Smooth muscle cell (in vitro differentiated cells): ENCODE results near the gene SURF4. TPM values are rescaled to one million over a fixed set of nuclear protein-coding genes. Genes with fewer than 3 reads are reported as not detected.

Experiments
- DNase-seq: peaks from one replicate; lab custom pipeline; 2025; ENCODE audit not compliant: unreplicated experiment; lab: John Stamatoyannopoulos, UW
- H2AFZ ChIP-seq: fragments of 200-600 bp; sonication (generic); 2 replicates; pipeline ENCODE4 v1.6.0; 2016; ENCODE audit warnings: antibody characterized with exemption, low read depth, mild to moderate bottlenecking
- H3F3A ChIP-seq: fragments of 200-600 bp; sonication (generic); 2 replicates; pipeline ENCODE4 v1.6.0; 2017; ENCODE audit warnings: antibody characterized with exemption, low read depth
- H3K27ac ChIP-seq: fragments of 200-600 bp; sonication (generic); 2 replicates; pipeline ENCODE4 v1.5.1; 2016; ENCODE audit warnings: low read depth, mild to moderate bottlenecking
- H3K27me3 ChIP-seq: fragments of 200-600 bp; sonication (generic); 2 replicates; pipeline ENCODE4 v1.6.1; 2016; ENCODE audit warnings: low read depth, mild to moderate bottlenecking
- H3K36me3 ChIP-seq: fragments of 200-600 bp; sonication (generic); 2 replicates; pipeline ENCODE4 v1.5.1; 2016; ENCODE audit warnings: low read depth
- H3K4me1 ChIP-seq: fragments of 200-600 bp; sonication (generic); 2 replicates; pipeline ENCODE4 v1.5.1; 2016; ENCODE audit warnings: low read depth
- H3K4me2 ChIP-seq: fragments of 200-600 bp; sonication (generic); 2 replicates; pipeline ENCODE4 v1.6.0; 2016; ENCODE audit warnings: mild to moderate bottlenecking
- H3K4me3 ChIP-seq: fragments of 200-600 bp; sonication (generic); 2 replicates; pipeline ENCODE4 v1.5.1; 2016; ENCODE audit warnings: mild to moderate bottlenecking
- H3K79me2 ChIP-seq: fragments of 200-600 bp; sonication (generic); 2 replicates; pipeline ENCODE4 v1.6.0; 2016; ENCODE audit warnings: low read depth, mild to moderate bottlenecking
- H3K9ac ChIP-seq: fragments of 200-600 bp; sonication (generic); 2 replicates; pipeline ENCODE4 v1.6.0; 2016; ENCODE audit warnings: low read depth
- H3K9me3 ChIP-seq: fragments of 200-600 bp; sonication (generic); replicated peaks from 2 replicates; pipeline ENCODE4 v1.5.1; 2016; ENCODE audit warnings: low read depth
- H4K20me1 ChIP-seq: fragments of 200-600 bp; sonication (generic); 2 replicates; pipeline ENCODE4 v1.6.0; 2016; ENCODE audit warnings: low read depth
- CTCF ChIP-seq: fragments of 200-600 bp; sonication (generic); IDR thresholded peaks from 2 replicates; pipeline ENCODE4 v1.5.1; 2017; ENCODE audit warnings: borderline replicate concordance, mild to moderate bottlenecking, antibody characterized with exemption; ENCODE audit not compliant: insufficient read depth, poor library complexity, severe bottlenecking
- WGBS: methylation state at CpG from one replicate; pipeline ENCODE4 v1.1.7; 2016; ENCODE audit warnings: low lambda C conversion rate; 5-methylcytosine and 5-hydroxymethylcytosine counted together
- polyA plus RNA-seq: library from polyadenylated mRNA; unstranded; fragments of >200 nt; fragmentation: Nextera tagmentation; extraction: Ambion mirVana; gene quantifications from 2 replicates; pipeline ENCODE4 v1.2.1, GENCODE V29; 2016
- total RNA-seq: library from RNA; depleted of rRNA; stranded (reverse); fragments of >200 nt; gene quantifications from 2 replicates; pipeline ENCODE4 v1.2.3, GENCODE V29; 2014

SURF4 gene
- total and polyA plus RNA-seq, 2 experiments from 2014 or later: 353 to 396 TPM

GRCh38 chr9:133360400-133361393 lies 15.2 kb downstream of the SURF4 start:
- no peak overlapping the region for H3K4me3 ChIP-seq
- H3K4me2 ChIP-seq: no peak overlapping the region
- no peak overlapping the region for H3K9ac ChIP-seq
- TF ChIP-seq CTCF: no peak
- H3K4me1 ChIP-seq: peaks cover 5% of the 10 kb centered on the region
- H3K79me2 ChIP-seq: peaks cover 22% of the 10 kb centered on the region
- whole genome bisulfite sequencing: 66% methylated on average over 21 of the region's 21 CpGs
- H4K20me1 ChIP-seq: peaks cover 88% of the 10 kb centered on the region
- peak overlapping the region; percentile 55 for H3K27ac ChIP-seq
- peaks cover 11% of the 10 kb centered on the region for H3K36me3 ChIP-seq
- no peak overlapping the region for H2AFZ ChIP-seq
- H3F3A ChIP-seq: peaks cover 40% of the 10 kb centered on the region
- no peaks in the 10 kb centered on the region for H3K9me3 ChIP-seq
- H3K27me3 ChIP-seq: no peaks in the 10 kb centered on the region
- DNase-seq: no peak

DNA sequence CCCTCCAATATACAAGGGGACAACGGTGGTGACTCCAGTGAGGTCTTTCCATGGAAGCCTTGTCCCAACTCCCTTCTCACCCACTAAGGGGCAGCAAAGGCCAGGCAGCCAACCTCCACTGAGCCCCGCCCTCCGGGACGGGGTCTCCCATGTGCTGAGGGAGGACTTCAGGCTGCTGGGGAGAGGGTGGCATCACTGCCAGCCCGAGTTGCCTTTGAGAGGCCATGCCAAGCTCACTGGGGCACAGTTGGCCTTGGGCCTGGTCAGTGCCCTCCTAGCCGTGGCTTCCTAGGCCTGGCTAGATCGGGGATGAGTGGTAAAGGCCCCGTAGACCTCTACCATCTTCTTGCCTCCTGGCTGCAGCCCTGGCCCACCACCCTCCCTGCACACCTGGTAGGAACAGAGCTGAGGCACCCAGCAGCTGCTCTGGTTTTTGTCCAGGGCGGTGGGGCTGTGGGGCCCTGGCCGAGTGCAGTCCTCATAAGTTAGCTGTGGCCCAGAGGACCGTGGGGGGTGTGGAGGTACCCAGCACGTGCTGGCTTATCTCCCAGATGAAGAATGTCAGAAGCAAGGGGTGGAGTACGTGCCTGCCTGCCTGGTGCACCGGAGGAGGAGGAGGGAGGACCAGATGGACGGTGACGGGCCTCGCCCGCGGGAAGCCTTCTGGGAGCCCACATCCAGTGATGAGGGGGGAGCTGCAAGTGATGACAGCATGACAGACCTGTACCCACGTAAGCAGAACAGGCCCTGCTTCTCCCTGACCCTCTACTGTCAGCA lies 16.3 kb downstream of the SURF4 start:
- no peak for DNase-seq
- WGBS: 81% methylated on average over 20 of the region's 20 CpGs
- H3K27me3 ChIP-seq: no peaks in the 10 kb centered on the region
- no peak overlapping the region for H3K4me2 ChIP-seq
- H3K79me2 ChIP-seq: peaks cover 26% of the 10 kb centered on the region
- no peaks in the 10 kb centered on the region for H3K9me3 ChIP-seq
- H3K27ac ChIP-seq: peak overlapping the region; percentile 55
- TF ChIP-seq CTCF: peak; percentile 15
- peaks cover 31% of the 10 kb centered on the region for H3F3A ChIP-seq
- peaks cover 4% of the 10 kb centered on the region for H3K36me3 ChIP-seq
- no peak overlapping the region for H3K9ac ChIP-seq
- no peak overlapping the region for H2AFZ ChIP-seq
- peaks cover 12% of the 10 kb centered on the region for H3K4me1 ChIP-seq
- H4K20me1 ChIP-seq: peaks cover 79% of the 10 kb centered on the region
- H3K4me3 ChIP-seq: no peak overlapping the region

DNA sequence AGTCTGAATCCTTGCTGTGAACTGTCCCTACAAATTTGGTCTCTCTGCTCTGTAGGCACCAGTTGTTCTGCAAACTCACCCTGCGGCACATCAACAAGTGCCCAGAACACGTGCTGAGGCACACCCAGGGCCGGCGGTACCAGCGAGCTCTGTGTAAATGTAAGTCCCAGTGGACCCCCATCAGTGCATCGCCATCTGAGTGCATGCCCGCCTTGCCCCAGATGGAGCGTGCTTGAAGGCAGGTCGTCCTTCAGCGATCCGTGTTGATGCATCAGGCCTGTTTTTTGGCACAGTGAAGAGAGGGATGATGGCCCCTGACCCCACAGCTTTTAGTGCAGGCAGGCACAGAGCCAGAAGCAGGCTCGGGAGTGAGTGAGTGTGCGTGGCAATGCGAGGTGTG lies 18.2 kb downstream of the SURF4 start:
- Histone ChIP-seq H2AFZ (no peak overlapping the region), H3K4me1 (peaks cover 12% of the 10 kb centered on the region), H3K36me3 (peaks cover 4% of the 10 kb centered on the region), H3K9me3 (no peaks in the 10 kb centered on the region), H3K27ac (no peak overlapping the region), H4K20me1 (peaks cover 65% of the 10 kb centered on the region), H3K9ac (no peak overlapping the region), H3F3A (peaks cover 41% of the 10 kb centered on the region), H3K4me2 (peak overlapping the region; percentile 96), H3K4me3 (no peak overlapping the region), H3K27me3 (no peaks in the 10 kb centered on the region), H3K79me2 (peaks cover 23% of the 10 kb centered on the region)
- 95% methylated on average over 14 of the region's 14 CpGs for WGBS
- TF ChIP-seq CTCF: no peak
- DNase-seq: no peak
